Effector memory CD4-positive, alpha-beta T cell (primary cell): Measurements from ENCODE around the gene PCGF3.

ENCODE experiments used
- DNase-seq, 3 donors: peaks; one replicate each; pipeline ENCODE4 v3.0.0-alpha.2; 2020
- H3K27ac ChIP-seq: 2 replicates; pipeline ENCODE4 v1.7.0; 2013; ENCODE audit warnings: mild to moderate bottlenecking, low read length, moderate library complexity; ENCODE audit not compliant: insufficient read depth, poor library complexity, severe bottlenecking
- H3K27me3 ChIP-seq: replicated peaks from 2 replicates; pipeline ENCODE4 v1.7.0; 2013; ENCODE audit warnings: mild to moderate bottlenecking, low read length; ENCODE audit not compliant: insufficient read depth, control insufficient read depth, poor library complexity, severe bottlenecking
- H3K36me3 ChIP-seq: 2 replicates; pipeline ENCODE4 v1.7.0; 2013; ENCODE audit warnings: mild to moderate bottlenecking, low read length, moderate library complexity; ENCODE audit not compliant: control insufficient read depth, insufficient read depth
- H3K4me1 ChIP-seq: 2 replicates; pipeline ENCODE4 v1.7.0; 2013; ENCODE audit warnings: low read length, mild to moderate bottlenecking; ENCODE audit not compliant: control insufficient read depth, insufficient read depth, poor library complexity, severe bottlenecking
- H3K4me3 ChIP-seq: 2 replicates; pipeline ENCODE4 v1.7.0; 2013; ENCODE audit warnings: low read length, low read depth, mild to moderate bottlenecking; ENCODE audit not compliant: insufficient read depth, poor library complexity, severe bottlenecking
- H3K9me3 ChIP-seq: 2 replicates; pipeline ENCODE4 v1.7.0; 2013; ENCODE audit warnings: mild to moderate bottlenecking, low read length, moderate library complexity; ENCODE audit not compliant: control insufficient read depth

The PCGF3 gene

GRCh38 chr4:717601-718320, 12.1 kb downstream of the PCGF3 start:
- DNase-seq, result no peak
- Histone ChIP-seq H3K36me3 (no peaks in the 10 kb centered on the region), H3K27ac (no peak overlapping the region), H3K27me3 (no peaks in the 10 kb centered on the region), H3K9me3 (no peaks in the 10 kb centered on the region), H3K4me3 (no peak overlapping the region), H3K4me1 (no peaks in the 10 kb centered on the region)

- H3K27me3 ChIP-seq, result no peaks in the 10 kb centered on the region
- no peaks in the 10 kb centered on the region for H3K9me3 ChIP-seq
- H3K4me1 ChIP-seq, result no peaks in the 10 kb centered on the region
- DNase-seq, result no peak
- H3K27ac ChIP-seq, result no peak overlapping the region
- H3K36me3 ChIP-seq, result peaks cover 4% of the 10 kb centered on the region
- H3K4me3 ChIP-seq, result no peak overlapping the region
Measured at GRCh38 chr4:718460-718859, 12.8 kb downstream of the PCGF3 start.

DNA sequence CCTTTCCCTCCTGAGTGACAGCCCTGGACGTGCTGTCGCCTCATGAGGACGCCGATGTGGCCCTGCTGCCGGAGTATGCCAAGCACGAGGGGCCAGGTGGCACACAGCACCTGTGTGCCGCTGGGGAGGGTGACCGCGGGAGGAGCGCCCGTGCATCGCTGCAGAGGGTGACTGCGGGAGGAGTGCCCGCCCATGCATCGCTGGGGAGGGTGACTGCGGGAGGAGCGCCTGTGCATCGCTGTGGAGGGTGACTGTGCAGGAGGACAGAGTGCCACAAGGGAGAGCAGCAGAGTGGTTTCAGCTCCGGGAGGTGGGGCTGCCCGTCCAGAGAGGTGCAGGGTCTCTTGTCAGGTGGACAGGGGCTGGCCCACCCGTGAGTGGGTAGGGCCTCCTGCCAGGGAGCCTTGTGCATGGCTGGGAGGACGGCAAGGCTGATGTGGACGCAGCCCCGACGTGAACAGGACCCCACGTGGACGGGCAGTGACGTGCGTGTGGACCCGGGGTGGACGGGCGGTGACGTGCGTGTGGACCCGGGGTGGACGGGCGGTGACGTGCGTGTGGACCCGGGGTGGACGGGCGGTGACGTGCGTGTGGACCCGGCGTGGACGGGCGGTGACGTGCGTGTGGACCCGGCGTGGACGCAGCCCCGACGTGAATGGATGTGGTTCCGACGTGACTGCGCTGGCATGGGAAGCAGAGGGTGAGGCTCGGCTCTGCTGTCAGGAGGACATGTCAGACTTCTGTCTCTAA, 14.7 kb downstream of the PCGF3 start:
- no peaks in the 10 kb centered on the region for H3K27me3 ChIP-seq
- H3K9me3 ChIP-seq, result no peaks in the 10 kb centered on the region
- no peak overlapping the region for H3K27ac ChIP-seq
- H3K4me1 ChIP-seq, result no peaks in the 10 kb centered on the region
- H3K36me3 ChIP-seq, result peaks cover 4% of the 10 kb centered on the region
- H3K4me3 ChIP-seq, result no peak overlapping the region
- no peak for DNase-seq

- no peaks in the 10 kb centered on the region for H3K4me1 ChIP-seq
- H3K9me3 ChIP-seq, result no peaks in the 10 kb centered on the region
- H3K27ac ChIP-seq, result no peak overlapping the region
- H3K27me3 ChIP-seq, result no peaks in the 10 kb centered on the region
- DNase-seq, result no peak
- no peak overlapping the region for H3K4me3 ChIP-seq
- H3K36me3 ChIP-seq, result peaks cover 4% of the 10 kb centered on the region
Measured at GRCh38 chr4:721261-722168, 15.9 kb downstream of the PCGF3 start.

DNA sequence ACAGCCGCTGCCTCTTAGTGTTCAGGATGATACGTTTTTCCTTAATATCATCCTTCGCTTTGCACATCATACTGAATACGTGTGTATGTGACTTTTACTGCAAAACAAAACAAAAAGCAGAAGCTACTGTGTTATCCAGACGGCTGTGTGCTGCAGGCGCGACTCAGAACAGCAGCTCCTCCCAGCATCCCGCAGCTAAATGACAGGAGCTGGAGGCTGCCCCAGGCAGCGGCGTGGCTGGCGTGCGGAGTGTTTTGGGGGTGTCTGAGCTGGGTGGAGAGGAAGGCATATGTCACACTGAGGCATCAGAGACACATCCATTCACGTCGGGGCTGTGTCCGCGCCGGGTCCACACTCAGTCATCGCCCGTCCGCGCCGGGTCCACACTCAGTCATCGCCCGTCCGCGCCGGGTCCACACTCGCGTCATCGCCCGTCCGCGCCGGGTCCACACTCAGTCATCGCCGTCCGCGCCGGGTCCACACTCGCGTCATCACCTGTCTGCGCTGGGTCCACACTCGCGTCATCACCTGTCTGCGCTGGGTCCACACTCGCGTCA, 16.6 kb downstream of the PCGF3 start:
- no peak overlapping the region for H3K27ac ChIP-seq
- no peaks in the 10 kb centered on the region for H3K27me3 ChIP-seq
- no peak for DNase-seq
- H3K36me3 ChIP-seq, result peaks cover 4% of the 10 kb centered on the region
- H3K9me3 ChIP-seq, result no peaks in the 10 kb centered on the region
- H3K4me1 ChIP-seq, result no peaks in the 10 kb centered on the region
- H3K4me3 ChIP-seq, result no peak overlapping the region

- no peaks in the 10 kb centered on the region for H3K9me3 ChIP-seq
- H3K4me3 ChIP-seq, result no peak overlapping the region
- H3K36me3 ChIP-seq, result peaks cover 4% of the 10 kb centered on the region
- H3K4me1 ChIP-seq, result no peaks in the 10 kb centered on the region
- no peaks in the 10 kb centered on the region for H3K27me3 ChIP-seq
- no peak overlapping the region for H3K27ac ChIP-seq
- DNase-seq, result no peak
Measured at GRCh38 chr4:722851-723360, 17.3 kb downstream of the PCGF3 start.

DNA sequence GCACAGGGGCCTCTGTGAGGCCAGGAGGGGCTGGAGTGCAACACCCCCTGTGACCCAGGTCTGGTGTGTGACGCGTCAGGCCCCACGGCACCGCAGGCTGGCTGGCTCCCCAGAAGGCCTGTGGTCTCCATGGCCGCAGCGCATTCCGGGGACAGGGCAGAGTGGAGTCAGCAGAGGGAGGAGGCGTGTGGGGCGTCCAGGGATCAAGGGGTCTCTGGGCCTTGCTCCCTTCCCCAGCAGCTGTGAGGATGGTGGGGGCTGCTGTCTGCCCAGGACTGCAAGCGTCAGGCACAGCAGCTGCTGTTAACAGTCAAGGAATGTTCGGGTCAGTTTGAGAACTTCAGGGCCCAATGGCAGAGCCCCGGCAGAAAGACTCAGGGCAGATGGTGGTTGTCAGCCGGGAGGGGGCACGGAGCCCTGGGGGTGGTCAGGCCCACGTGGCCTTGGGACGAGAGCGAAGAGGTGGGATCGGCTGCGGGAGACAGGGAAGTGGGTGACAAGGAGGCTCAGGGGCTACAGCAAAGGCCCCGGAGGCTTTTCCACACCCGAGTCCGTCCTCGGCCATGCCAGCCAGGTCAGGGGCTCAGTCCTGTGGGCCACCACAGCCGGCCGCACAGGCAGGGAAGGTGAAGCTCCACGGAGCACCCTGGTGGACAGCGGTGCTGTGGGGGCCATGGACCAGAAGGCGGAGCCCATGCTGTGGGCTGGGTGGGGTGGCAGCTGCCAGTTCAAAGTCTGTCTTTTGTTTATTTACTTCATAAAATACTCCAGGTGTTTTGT, 18.3 kb downstream of the PCGF3 start:
- no peak for DNase-seq
- no peak overlapping the region for H3K4me3 ChIP-seq
- no peaks in the 10 kb centered on the region for H3K4me1 ChIP-seq
- no peaks in the 10 kb centered on the region for H3K27me3 ChIP-seq
- peaks cover 4% of the 10 kb centered on the region for H3K36me3 ChIP-seq
- H3K27ac ChIP-seq, result no peak overlapping the region
- no peaks in the 10 kb centered on the region for H3K9me3 ChIP-seq

DNA sequence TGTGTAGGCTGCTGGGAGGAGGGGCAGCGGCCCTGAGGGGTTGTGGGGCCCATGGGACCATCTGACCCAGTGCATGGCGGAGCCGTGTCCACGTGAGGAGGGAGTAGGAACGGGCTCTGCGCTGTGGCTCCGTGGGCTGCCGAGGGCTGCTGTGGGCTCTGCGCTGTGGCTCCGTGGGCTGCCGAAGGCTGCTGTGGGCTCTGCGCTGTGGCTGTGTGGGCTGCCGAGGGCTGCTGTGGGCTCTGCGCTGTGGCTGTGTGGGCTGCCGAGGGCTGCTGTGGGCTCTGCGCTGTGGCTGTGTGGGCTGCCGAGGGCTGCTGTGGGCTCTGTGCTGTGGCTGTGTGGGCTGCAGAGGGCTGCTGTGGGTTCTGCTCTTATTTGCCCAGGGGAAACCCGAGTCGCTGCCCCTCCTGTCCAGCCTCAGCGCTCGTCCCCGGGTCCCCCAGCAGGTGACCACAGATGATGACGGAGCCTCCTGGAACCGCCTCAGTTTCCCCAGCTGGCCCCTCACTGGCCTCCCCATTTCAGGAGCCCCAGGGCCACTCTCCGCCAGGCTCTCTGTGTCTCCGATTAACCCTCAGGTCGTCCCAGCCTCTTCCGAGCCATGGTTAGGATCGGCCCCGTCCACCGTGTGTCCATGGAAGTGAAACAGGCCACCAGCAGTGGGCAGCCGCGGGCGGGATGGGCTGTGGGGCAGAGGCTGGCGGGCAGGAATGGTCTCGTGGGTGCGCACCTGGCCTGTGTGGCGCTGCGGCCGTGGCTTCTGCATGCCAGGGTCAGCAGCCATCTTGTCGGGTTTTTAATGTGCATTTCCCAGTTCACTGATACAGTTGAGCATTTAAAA, 20.0 kb downstream of the PCGF3 start:
- H3K27ac ChIP-seq, result no peak overlapping the region
- H3K36me3 ChIP-seq, result peaks cover 4% of the 10 kb centered on the region
- H3K4me1 ChIP-seq, result no peaks in the 10 kb centered on the region
- H3K9me3 ChIP-seq, result no peaks in the 10 kb centered on the region
- no peak for DNase-seq
- H3K4me3 ChIP-seq, result no peak overlapping the region
- H3K27me3 ChIP-seq, result no peaks in the 10 kb centered on the region
